HG03135 (cell line): ENCODE data around the gene ACTR3.

Experiments
- ATAC-seq: cut with Tn5 transposase; IDR thresholded peaks from one replicate; pipeline ENCODE4 v1.9.1; 2021; ENCODE audit warnings: mild to moderate bottlenecking, moderate library complexity; ENCODE audit not compliant: unreplicated experiment

Gene ACTR3

DNA sequence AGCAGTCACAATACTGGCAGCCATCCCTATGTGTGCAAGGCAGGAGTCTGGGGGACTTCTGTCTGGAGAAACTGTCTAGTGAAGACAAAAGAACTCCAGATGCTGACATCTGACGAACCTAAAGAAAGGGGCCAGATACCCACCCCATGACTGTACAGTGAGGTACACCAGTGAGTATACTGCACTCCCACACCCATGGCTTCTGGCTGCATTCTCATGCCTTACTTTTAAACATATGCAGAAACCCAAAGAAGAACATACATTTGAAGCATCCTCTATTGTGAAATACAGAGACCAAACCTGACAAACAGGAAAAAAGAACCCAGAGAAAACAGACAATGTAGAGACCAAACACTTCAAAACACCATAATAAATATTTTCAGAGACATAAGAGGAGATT lies 102.2 kb downstream of the ACTR3 start:
- ATAC-seq, result no peak

DNA sequence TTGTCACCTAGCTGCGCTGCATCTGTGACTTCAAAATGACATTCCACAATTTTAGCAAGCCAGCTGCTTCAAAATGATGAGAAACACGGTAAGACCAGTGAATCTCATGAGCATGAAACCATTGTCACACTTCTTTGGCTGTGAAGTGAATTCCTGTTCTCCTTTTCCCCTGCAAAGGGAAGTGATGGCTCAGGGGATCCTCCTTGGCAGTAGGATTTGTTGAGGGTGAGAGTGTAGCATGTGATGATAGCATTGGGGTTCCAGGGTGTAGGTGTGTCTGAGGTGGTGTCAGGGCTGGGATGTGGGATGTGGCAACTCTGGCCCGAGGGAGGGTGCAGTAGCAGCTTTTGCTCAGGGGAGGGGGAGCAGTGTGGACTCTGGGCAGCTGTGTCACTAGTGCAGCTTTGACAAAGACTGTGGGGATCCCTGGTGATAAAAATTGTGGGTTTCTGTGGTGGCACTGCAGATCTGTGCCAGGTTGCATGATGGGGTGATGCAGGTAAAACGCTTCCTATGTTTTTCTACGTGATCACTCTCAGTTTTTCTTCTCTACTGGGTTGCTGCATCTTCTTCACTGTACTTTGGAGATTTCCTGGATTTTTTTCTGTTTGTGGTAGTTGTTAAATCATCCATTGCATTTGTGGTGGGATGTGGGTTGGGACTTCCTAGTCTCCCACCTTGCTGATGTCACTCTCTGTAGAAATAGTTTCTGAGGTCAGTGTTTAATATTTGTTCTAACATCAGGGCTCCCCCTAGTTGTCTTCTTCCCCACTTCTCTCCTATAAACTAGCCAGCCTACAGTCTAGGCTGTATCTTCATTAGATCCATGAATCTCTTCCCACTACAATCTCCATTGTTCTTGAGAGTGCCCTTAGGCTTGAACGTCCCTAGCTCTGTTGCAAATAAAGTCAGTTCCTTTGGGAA lies 107.0 kb downstream of the ACTR3 start:
- ATAC-seq, result no peak

DNA sequence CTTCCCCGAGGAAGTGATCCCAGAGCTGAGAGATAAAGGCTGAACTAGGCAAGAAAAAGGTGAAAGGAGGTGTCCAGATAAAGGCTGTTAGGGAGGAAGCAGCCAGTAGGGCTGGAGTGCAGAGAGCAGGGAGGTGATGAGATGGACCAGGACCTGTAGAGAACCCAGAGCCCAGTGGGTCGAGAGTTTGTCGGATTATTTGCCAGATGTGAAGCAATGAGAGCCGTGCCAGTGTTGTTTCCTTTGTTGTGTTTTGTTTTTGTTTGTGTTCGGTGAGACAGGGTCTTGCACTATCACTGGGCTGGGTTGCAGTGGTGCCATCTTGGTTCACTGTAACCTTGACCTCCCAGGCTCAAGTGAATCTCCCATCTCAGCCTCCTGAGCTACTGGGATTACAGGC lies 111.3 kb downstream of the ACTR3 start:
- ATAC-seq, result no peak

DNA sequence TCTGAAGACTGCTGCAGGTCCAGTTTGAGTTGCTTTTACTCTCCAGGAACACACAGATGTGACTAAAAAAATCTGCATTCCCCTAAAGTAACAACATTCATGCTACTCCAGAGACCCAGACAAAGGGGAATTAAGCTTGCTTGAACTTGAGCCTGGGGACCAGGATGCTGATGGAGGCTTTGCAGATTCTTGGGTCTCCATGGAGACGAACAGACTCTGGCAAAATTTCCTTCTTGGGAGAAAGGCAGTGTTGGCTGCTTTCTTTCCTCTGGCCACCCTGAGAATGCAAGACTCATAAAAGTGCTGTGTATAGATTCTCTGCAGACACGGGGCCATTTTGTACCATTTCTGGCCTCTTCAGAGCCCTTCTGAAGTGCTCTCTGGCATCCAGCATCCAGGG lies 112.0 kb downstream of the ACTR3 start:
- ATAC-seq, result no peak

DNA sequence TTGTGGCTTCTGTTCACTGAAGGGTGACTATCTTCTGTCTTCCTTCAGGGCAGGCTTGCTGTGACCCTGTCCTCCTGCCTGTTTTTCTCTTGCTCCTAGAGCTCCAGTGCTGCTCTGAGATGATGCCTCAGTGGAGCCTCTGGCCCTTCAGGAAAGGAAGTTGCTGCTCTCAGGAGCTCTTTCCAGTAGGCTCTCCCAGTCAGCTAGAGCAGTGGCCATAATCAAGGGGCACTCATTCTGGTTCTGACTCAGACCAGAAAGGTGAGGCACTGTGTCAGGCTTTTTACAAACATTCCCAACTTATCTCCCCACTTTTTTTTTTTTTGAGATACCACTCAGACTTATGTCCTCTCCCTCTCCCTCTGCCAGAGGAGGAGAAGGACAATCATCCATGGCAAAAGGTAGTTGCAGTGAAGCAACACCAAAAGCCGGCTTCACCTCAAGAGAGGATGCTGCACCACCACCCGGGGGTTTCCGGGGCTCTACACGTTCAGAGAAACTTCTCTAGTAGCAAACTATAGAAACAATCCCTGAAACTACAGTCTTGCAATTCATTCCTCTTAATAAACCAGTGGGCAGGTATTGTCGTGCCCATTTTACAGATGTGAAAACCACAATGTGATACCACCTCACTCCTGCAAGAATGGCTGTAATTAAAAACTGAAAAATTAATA lies 115.4 kb downstream of the ACTR3 start:
- ATAC-seq, result no peak

DNA sequence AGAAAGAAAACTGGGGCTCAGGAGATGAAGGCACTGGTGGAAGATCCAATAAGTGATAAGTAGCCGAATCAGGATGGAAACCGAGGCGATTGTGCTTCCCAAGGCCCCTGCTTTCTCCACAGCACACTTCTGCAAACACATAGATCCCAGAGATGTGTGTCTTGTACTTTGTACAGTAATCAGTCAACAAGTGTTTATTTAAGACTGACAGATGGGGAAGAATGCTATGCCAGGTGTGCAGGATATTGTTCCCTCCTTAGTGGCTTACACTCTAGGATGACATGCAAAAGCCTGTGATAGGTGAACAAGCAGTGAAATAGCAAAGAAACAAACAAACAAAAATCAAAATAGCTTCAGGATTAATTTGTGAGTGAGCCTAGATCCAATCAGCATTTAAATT lies 116.6 kb downstream of the ACTR3 start:
- ATAC-seq, result no peak

DNA sequence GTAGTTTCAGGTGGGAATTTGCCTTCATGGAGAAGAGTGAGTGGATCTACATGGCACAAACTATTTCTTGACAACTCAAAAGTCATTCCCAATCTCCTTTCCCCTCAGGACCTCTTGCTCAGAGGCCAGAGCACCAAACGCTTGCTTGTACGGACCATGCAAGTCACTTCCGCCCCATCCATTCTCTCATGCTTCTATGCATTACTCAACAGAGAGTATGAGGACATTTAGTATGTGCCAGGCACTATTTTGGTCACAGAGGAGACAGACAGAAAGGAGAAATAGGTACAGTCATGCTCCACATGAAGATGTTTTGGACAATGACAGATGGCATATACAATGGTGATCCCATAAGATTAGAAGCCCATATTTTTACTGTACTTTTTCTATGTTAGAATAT lies 117.5 kb downstream of the ACTR3 start:
- ATAC-seq, result no peak

DNA sequence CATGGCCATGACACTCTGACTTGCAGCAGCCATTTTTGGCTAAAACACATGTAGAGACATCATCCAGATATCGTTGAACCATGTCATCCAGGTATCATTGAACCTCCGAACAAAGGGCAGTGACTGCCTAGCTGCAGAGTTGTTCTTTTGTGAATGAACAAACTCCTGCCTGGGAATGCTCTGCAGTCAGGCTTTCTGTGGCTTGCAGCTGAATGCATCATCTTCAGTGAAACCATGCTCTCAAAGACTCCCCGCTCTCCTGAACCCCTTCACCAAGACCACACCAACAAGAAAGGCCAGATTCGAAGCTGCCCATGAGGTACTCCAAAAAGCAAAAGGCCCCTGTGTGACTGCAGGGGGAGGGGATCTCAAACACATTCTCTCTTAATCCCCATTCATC lies 118.8 kb downstream of the ACTR3 start:
- no peak for ATAC-seq

DNA sequence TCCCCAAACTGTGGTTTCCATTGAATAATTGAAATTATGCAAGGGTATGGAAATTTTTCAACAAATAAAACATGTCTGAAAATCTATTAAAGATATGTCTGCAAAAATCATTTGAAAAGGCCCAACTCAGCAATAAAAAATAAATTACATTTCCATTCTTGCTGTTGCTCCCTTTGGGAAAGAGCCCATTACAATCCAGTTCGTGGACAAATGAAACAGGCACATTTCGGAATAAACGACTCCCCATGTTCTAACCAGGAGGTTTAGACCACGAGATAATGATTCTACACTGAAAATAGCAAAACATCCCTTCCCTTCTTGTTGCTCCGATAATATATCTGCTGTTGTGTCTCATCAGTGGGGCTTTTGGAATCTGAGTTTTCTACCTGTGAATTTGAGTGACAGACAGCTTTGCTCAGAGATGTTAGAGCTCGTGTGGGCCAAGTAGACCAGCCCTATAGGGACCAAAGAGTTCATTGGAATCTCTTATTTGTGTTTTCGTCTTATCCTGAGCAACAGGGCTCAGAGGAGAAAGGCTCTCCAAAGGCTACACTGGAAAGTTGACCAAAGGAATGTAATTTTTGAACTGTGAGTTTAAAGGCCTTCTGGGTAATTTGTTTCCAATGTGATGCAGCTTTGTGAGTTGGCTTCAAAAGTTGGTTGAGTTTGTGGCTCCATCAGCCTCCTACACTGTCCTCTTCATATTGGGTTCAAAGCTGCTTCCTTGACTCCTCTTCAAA lies 119.5 kb downstream of the ACTR3 start:
- ATAC-seq, result no peak

DNA sequence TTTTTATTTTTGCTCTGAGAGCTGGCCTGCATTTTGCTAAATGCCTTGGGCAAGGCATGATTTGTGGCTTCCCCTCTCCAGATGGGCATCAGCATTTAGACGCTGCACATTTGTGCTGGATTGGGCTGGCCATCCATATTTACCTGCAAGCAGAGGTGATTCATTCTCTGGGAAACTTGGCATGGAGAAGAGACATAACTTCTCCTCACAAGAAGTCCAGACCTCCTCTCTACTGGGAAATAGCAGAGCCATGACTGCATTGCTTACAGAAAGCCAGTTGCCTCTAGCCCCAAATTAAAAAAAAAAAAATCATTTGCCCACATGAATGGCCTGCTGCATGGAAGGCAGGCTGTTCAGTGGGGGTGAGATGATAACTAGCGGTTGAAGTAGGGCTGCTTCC lies 120.1 kb downstream of the ACTR3 start:
- ATAC-seq, result no peak

DNA sequence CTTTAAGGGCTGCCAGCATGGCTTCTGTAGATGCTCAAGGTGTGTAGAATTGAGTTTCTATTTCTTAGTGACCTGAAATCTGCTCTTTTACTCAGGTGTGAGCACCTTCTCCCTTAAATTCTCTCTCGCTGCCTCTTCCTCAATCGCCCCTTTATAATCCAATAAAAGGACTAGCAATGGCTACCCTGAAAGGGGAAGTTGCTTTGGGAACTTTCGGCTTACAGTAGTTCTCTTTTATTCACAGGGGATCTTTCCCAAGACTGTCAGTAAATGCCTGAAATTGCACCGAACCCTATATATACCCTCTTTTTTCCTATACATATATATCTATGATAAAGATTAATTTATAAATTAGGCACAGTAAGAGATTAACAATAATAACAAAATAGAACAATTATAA lies 121.8 kb downstream of the ACTR3 start:
- no peak for ATAC-seq
